GM12878 (cell line): ENCODE results near the gene ARHGDIA.

Experiments used
- BHLHE40 ChIP-seq, 2 experiments: fragments of 450-650 bp in 1 of 2; IDR thresholded peaks; 2 replicates each; pipeline ENCODE4 v1.6.1; 2011 to 2017; ENCODE audit warnings: low read depth in 2 of 2, borderline replicate concordance in 1 of 2, improper control_type of control experiment in 1 of 2, low read length in 1 of 2, mild to moderate bottlenecking in 1 of 2
- CHD1 ChIP-seq: IDR thresholded peaks from 2 replicates; pipeline ENCODE4 v1.6.1; 2012; ENCODE audit warnings: low read depth, low read length, improper control_type of control experiment
- EZH2 ChIP-seq: IDR thresholded peaks from 2 replicates; pipeline ENCODE4 v1.6.1; 2012; ENCODE audit warnings: low read depth, mild to moderate bottlenecking, control low read depth, inconsistent platforms, low read length, borderline replicate concordance; ENCODE audit not compliant: control insufficient read depth
- NFYA ChIP-seq: IDR thresholded peaks from 2 replicates; pipeline ENCODE4 v1.6.1; 2011; ENCODE audit warnings: low read depth, mild to moderate bottlenecking, low read length, improper control_type of control experiment, borderline replicate concordance
- POLR2A ChIP-seq: IDR thresholded peaks from 2 replicates; pipeline ENCODE4 v1.6.1; 2011; ENCODE audit warnings: low read depth, mild to moderate bottlenecking, low read length
- POLR2AphosphoS5 ChIP-seq: IDR thresholded peaks from 2 replicates; pipeline ENCODE4 v1.6.1; 2011; ENCODE audit warnings: mild to moderate bottlenecking, low read length, inconsistent platforms
- RCOR1 ChIP-seq: conservative IDR thresholded peaks from 2 replicates; pipeline ENCODE4 v1.6.1; 2012; ENCODE audit warnings: low read depth, low read length, improper control_type of control experiment
- SUZ12 ChIP-seq: fragments of 200-600 bp; sonication (generic); IDR thresholded peaks from one replicate; pipeline ENCODE4 v1.6.1; 2018; ENCODE audit warnings: antibody characterized with exemption, mild to moderate bottlenecking; ENCODE audit not compliant: unreplicated experiment

- TF ChIP-seq EZH2 (no peak), RCOR1 (no peak), POLR2A (no peak; the same call in 1 of the 2 replicates), SUZ12 (no peak), CHD1 (no peak), BHLHE40 (IDR thresholded peaks at IDR 0.05; ENCODE audit: borderline replicate concordance in 1 of 2, low read depth in 2 of 2, low read length in 1 of 2) (no peak), NFYA (no peak), POLR2AphosphoS5 (no peak; the same call in 1 of the 2 replicates)
Observed at GRCh38 chr17:81884968-81885367, 13.8 kb upstream of the ARHGDIA start.
